ENCODE data around the gene IFI6. TPM values are rescaled to one million over a fixed set of nuclear protein-coding genes. Genes with fewer than 3 reads are reported as not detected.

IFI6 gene
- total RNA-seq, 1 experiment from 2014 or later, result 14.8 TPM

GRCh38 chr1:27666294-27666693, 5.7 kb downstream of the IFI6 start:
- Histone ChIP-seq H3K9me3 (ENCODE audit: control insufficient read depth in 1 of 2, insufficient read depth in 1 of 2, low read depth in 1 of 2, low read length in 2 of 2) (no peaks in the 10 kb centered on the region), H3K4me2 (ENCODE audit: low read length) (peak overlapping the region; percentile 67), H3K9ac (ENCODE audit: low read length) (no peak overlapping the region), H2AFZ (ENCODE audit: low read depth, low read length, poor library complexity, severe bottlenecking) (peak overlapping the region; percentile 79), H3K27ac (ENCODE audit: low read depth, low read length) (no peak overlapping the region), H3K36me3 (ENCODE audit: control insufficient read depth in 1 of 2, insufficient read depth in 2 of 2, low read length in 2 of 2) (no peaks in the 10 kb centered on the region), H3K4me1 (ENCODE audit: control insufficient read depth in 1 of 2, insufficient read depth in 2 of 2, low read length in 2 of 2) (peaks cover 22 to 53% of the 10 kb centered on the region in 2 experiments), H3K79me2 (ENCODE audit: insufficient read depth, low read length) (no peaks in the 10 kb centered on the region), H3K4me3 (replicated peaks in 1 of 2; ENCODE audit: low read depth in 1 of 2, low read length in 2 of 2) (no peak overlapping the region), H3K9me2 (ENCODE audit: insufficient read depth) (no peaks in the 10 kb centered on the region), H3K27me3 (ENCODE audit: insufficient read depth, low read length) (no peaks in the 10 kb centered on the region), H4K20me1 (ENCODE audit: insufficient read depth) (no peaks in the 10 kb centered on the region)
- no TSS peak for BruUV-seq (replicated peaks)
- TF ChIP-seq SIN3A (IDR thresholded peaks at IDR 0.05; ENCODE audit: low read depth), result no peak
- no peak for TF ChIP-seq ELF1 (IDR thresholded peaks at IDR 0.05; ENCODE audit: borderline replicate concordance, low read depth)
- no peak for TF ChIP-seq ZFX (IDR thresholded peaks at IDR 0.05)
- no peak for TF ChIP-seq FOSL1 (IDR thresholded peaks at IDR 0.05; ENCODE audit: low read depth)
- no peak for TF ChIP-seq CEBPB (IDR thresholded peaks at IDR 0.05; ENCODE audit: low read depth)
- TF ChIP-seq SP1 (IDR thresholded peaks at IDR 0.05; ENCODE audit: low read depth), result no peak
- no peak for TF ChIP-seq EGR1 (IDR thresholded peaks at IDR 0.05; ENCODE audit: low read depth)
- no peak for TF ChIP-seq TCF7L2 (IDR thresholded peaks at IDR 0.05; ENCODE audit: borderline replicate concordance, extremely low read depth, insufficient read depth, insufficient read length)
- no peak for TF ChIP-seq SRF (IDR thresholded peaks at IDR 0.05; ENCODE audit: low read depth)
- no peak for TF ChIP-seq POLR2AphosphoS5 (IDR thresholded peaks at IDR 0.05; ENCODE audit: low read depth, low read length)
- TF ChIP-seq, protein P1, sequence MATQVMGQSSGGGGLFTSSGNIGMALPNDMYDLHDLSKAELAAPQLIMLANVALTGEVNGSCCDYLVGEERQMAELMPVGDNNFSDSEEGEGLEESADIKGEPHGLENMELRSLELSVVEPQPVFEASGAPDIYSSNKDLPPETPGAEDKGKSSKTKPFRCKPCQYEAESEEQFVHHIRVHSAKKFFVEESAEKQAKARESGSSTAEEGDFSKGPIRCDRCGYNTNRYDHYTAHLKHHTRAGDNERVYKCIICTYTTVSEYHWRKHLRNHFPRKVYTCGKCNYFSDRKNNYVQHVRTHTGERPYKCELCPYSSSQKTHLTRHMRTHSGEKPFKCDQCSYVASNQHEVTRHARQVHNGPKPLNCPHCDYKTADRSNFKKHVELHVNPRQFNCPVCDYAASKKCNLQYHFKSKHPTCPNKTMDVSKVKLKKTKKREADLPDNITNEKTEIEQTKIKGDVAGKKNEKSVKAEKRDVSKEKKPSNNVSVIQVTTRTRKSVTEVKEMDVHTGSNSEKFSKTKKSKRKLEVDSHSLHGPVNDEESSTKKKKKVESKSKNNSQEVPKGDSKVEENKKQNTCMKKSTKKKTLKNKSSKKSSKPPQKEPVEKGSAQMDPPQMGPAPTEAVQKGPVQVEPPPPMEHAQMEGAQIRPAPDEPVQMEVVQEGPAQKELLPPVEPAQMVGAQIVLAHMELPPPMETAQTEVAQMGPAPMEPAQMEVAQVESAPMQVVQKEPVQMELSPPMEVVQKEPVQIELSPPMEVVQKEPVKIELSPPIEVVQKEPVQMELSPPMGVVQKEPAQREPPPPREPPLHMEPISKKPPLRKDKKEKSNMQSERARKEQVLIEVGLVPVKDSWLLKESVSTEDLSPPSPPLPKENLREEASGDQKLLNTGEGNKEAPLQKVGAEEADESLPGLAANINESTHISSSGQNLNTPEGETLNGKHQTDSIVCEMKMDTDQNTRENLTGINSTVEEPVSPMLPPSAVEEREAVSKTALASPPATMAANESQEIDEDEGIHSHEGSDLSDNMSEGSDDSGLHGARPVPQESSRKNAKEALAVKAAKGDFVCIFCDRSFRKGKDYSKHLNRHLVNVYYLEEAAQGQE (IDR thresholded peaks at IDR 0.05; ENCODE audit: low read depth), result no peak
- no peak for TF ChIP-seq CBX3 (IDR thresholded peaks at IDR 0.05; ENCODE audit: low read depth)
- TF ChIP-seq, protein P2, sequence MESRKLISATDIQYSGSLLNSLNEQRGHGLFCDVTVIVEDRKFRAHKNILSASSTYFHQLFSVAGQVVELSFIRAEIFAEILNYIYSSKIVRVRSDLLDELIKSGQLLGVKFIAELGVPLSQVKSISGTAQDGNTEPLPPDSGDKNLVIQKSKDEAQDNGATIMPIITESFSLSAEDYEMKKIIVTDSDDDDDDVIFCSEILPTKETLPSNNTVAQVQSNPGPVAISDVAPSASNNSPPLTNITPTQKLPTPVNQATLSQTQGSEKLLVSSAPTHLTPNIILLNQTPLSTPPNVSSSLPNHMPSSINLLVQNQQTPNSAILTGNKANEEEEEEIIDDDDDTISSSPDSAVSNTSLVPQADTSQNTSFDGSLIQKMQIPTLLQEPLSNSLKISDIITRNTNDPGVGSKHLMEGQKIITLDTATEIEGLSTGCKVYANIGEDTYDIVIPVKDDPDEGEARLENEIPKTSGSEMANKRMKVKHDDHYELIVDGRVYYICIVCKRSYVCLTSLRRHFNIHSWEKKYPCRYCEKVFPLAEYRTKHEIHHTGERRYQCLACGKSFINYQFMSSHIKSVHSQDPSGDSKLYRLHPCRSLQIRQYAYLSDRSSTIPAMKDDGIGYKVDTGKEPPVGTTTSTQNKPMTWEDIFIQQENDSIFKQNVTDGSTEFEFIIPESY (IDR thresholded peaks at IDR 0.05; ENCODE audit: extremely low read depth, insufficient replicate concordance, low read length), result no peak
- TF ChIP-seq, protein P3, sequence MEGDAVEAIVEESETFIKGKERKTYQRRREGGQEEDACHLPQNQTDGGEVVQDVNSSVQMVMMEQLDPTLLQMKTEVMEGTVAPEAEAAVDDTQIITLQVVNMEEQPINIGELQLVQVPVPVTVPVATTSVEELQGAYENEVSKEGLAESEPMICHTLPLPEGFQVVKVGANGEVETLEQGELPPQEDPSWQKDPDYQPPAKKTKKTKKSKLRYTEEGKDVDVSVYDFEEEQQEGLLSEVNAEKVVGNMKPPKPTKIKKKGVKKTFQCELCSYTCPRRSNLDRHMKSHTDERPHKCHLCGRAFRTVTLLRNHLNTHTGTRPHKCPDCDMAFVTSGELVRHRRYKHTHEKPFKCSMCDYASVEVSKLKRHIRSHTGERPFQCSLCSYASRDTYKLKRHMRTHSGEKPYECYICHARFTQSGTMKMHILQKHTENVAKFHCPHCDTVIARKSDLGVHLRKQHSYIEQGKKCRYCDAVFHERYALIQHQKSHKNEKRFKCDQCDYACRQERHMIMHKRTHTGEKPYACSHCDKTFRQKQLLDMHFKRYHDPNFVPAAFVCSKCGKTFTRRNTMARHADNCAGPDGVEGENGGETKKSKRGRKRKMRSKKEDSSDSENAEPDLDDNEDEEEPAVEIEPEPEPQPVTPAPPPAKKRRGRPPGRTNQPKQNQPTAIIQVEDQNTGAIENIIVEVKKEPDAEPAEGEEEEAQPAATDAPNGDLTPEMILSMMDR (IDR thresholded peaks at IDR 0.05 in 2 of 3, conservative IDR thresholded peaks at IDR 0.05 in 1 of 3; ENCODE audit: borderline replicate concordance in 1 of 3, insufficient read depth in 1 of 3, low read depth in 2 of 3, low read length in 2 of 3), result no peak
- POLR2A ChIA-PET, result interaction anchor here (0.6 kb wide), 1 partner anchor 370 kb away, joined by 3 read pairs; no protein-coding TSS in a partner anchor
- DNase-seq (ENCODE audit: low read depth, low spot score) (no peak), ATAC-seq (no peak)
- RAD21 ChIA-PET (ENCODE audit: low non-redundant PET in 1 of 2, low total read pairs in 2 of 2, uncharacterized antibody in 2 of 2, unreplicated experiment in 2 of 2), result no interaction called here
- CTCF ChIA-PET, result no interaction called here
- intact Hi-C loops (cut with micrococcal nuclease), result no loop called here

Measured in HCT116 (cell line).